ENCODE results near the gene GNL1. TPM values are rescaled to one million over a fixed set of nuclear protein-coding genes. Genes with fewer than 3 reads are reported as not detected.

GNL1 gene
- total and polyA plus RNA-seq, 10 of the 15 experiments (the other 5 are each of a cell fraction or from before 2014, with no cell fraction given), result 0.18 to 64.5 (median 45.5) TPM

DNA sequence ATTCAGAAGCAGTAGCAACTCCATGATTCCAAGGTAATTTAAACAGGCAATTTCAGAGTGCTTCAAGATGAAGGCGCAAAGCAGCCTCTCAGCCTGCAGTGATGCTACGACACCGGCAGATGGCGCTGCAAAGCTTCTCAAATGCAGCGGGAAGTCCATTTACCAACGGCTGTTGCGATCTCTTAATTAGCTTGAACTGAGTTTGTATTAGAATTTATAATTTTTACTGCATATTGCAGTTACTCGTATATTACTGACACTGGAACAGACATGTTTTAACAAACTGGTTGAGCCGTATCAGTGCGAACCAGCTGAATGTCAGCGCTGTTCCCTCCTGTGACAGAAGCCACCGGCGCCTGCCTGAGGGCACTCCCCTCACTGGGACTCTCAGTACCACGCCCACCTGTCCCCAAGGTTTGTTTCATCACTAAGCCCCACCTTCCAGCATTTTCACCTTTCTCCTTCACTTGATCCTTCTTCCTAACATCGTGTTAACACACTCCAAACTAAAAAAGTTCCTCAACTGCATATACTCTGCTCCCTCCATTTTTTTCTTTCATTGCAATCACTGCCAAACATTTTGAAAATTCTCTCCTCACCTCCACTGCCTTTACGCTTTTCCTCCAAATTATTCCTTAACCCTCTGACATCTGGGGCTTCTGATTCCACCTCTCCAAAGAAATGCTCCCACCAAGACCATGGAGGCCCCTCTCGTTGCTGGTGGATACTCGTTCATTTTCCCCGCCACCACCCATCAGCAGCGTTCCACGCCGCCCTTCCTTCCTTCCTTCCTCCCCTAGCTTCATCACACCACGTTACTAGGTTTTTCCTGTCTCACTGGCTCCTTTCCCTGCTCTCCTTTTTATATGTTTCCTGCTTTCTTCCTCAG lies 14.5 kb downstream of the GNL1 start (continued):
- TF ChIP-seq ZBTB40 (IDR thresholded peaks at IDR 0.05; ENCODE audit: borderline replicate concordance), result no peak
- no peak for TF ChIP-seq ZZZ3 (IDR thresholded peaks at IDR 0.05; ENCODE audit: control insufficient read depth, insufficient read length, low read depth)
- TF ChIP-seq MTA2 (IDR thresholded peaks at IDR 0.05; ENCODE audit: low read depth), result no peak
- TF ChIP-seq RCOR1 (conservative IDR thresholded peaks at IDR 0.05; ENCODE audit: low read depth, low read length), result no peak
- no peak for TF ChIP-seq GABPA (IDR thresholded peaks at IDR 0.05; ENCODE audit: low read depth)
- no peak; the same call in 1 of the 2 replicates for TF ChIP-seq LARP7 (IDR thresholded peaks at IDR 0.05)
- TF ChIP-seq RAD51 (IDR thresholded peaks at IDR 0.05), result no peak
- TF ChIP-seq POLR2A (IDR thresholded peaks at IDR 0.05; ENCODE audit: low read depth, low read length), result no peak
- peak; percentile 94 to 99 (median 96) for TF ChIP-seq CTCF (IDR thresholded peaks at IDR 0.05 in 2 of 3, conservative IDR thresholded peaks at IDR 0.05 in 1 of 3; ENCODE audit: control insufficient read depth in 2 of 3, extremely low read depth in 1 of 3, insufficient read depth in 1 of 3, low read depth in 3 of 3, low read length in 3 of 3)
- 0 out of 2 replicates have a peak, but pooled peaks have one; percentile 56 for TF ChIP-seq POLR2AphosphoS5 (IDR thresholded peaks at IDR 0.05; ENCODE audit: low read length)
- TF ChIP-seq CHD4 (IDR thresholded peaks at IDR 0.05), result no peak
- peak; percentile 68 for TF ChIP-seq E2F8 (IDR thresholded peaks at IDR 0.05; ENCODE audit: low read depth, partially characterized antibody)
- no peak for TF ChIP-seq TCF12 (IDR thresholded peaks at IDR 0.05; ENCODE audit: low read depth, low read length)
- TF ChIP-seq ZNF217 (IDR thresholded peaks at IDR 0.05), result no peak
- TF ChIP-seq SIN3A (IDR thresholded peaks at IDR 0.05; ENCODE audit: low read depth, low read length), result no peak
- TF ChIP-seq NKRF (conservative IDR thresholded peaks at IDR 0.05), result no peak; the same call in 1 of the 2 replicates
- no peak for TF ChIP-seq DPF2 (IDR thresholded peaks at IDR 0.05)
- no peak for TF ChIP-seq HDAC6 (IDR thresholded peaks at IDR 0.05; ENCODE audit: unreplicated experiment)
- TF ChIP-seq SMARCA5 (IDR thresholded peaks at IDR 0.05), result no peak
- TF ChIP-seq TBL1XR1 (IDR thresholded peaks at IDR 0.05; ENCODE audit: low read depth, low read length), result no peak

Data from GM12878 (cell line).